Dendritic cell treated with granulocyte-macrophage colony-stimulating factor and Interleukin-4, amounts not matched to agents 40 ng/mL and 50 ng/mL, for 4 days (primary cell): Measurements from ENCODE around the gene ADD3.
A peak's percentile ranks its signal among the peaks of the same experiment; 100 is the strongest.
"Not testable (repeated sequence)": the region's sequence is repeated elsewhere in the genome, so short reads cannot be mapped to it uniquely, and the experiment has no call there.

Experiments used
- H3K27ac Mint-ChIP-seq: one replicate; pipeline ENCODE4 v1.8.0; 2022; ENCODE audit warnings: mild to moderate bottlenecking, mixed read lengths
- H3K27me3 Mint-ChIP-seq: one replicate; pipeline ENCODE4 v1.8.0; 2022; ENCODE audit warnings: mild to moderate bottlenecking, mixed read lengths
- H3K36me3 Mint-ChIP-seq: one replicate; pipeline ENCODE4 v1.8.0; 2022; ENCODE audit warnings: low read depth, mixed read lengths
- H3K4me1 Mint-ChIP-seq: one replicate; pipeline ENCODE4 v1.8.0; 2022; ENCODE audit warnings: low read depth, mixed read lengths
- H3K4me3 Mint-ChIP-seq: one replicate; pipeline ENCODE4 v1.8.0; 2022; ENCODE audit warnings: mild to moderate bottlenecking, moderate library complexity, mixed read lengths
- H3K9me3 Mint-ChIP-seq: one replicate; pipeline ENCODE4 v1.8.0; 2022; ENCODE audit warnings: mixed read lengths
- intact Hi-C: fragments of 100-400 bp; cut with micrococcal nuclease; formaldehyde crosslinking; loops from one replicate; pipeline ENCODE4 v1.15.0; 2022

The ADD3 gene

GRCh38 chr10:110113670-110114337 lies 106.0 kb downstream of the ADD3 start:
- no peaks in the 10 kb centered on the region for H3K9me3 Mint-ChIP-seq
- intact Hi-C loops, result no loop called here
- H3K36me3 Mint-ChIP-seq, result peaks cover 57% of the 10 kb centered on the region
- peak overlapping the region; percentile 41 for H3K27ac Mint-ChIP-seq
- no peaks in the 10 kb centered on the region for H3K27me3 Mint-ChIP-seq
- no peak overlapping the region for H3K4me3 Mint-ChIP-seq
- peaks cover 10% of the 10 kb centered on the region for H3K4me1 Mint-ChIP-seq

- H3K27me3 Mint-ChIP-seq, H3K4me3 Mint-ChIP-seq, H3K9me3 Mint-ChIP-seq: not testable (repeated sequence)
- intact Hi-C loops, result loop anchor here (5.0 kb wide), 1 partner anchor 137 kb away; no protein-coding TSS in a partner anchor
- H3K27ac Mint-ChIP-seq, result peak overlapping the region; percentile 41
- peaks cover 19% of the 10 kb centered on the region for H3K4me1 Mint-ChIP-seq
- peaks cover 57% of the 10 kb centered on the region for H3K36me3 Mint-ChIP-seq
Observed at GRCh38 chr10:110114668-110115067, 106.9 kb downstream of the ADD3 start.

GRCh38 chr10:110115784-110116520 lies 108.2 kb downstream of the ADD3 start:
- H3K36me3 Mint-ChIP-seq, result peaks cover 64% of the 10 kb centered on the region
- peaks cover 19% of the 10 kb centered on the region for H3K4me1 Mint-ChIP-seq
- H3K27me3 Mint-ChIP-seq, result no peaks in the 10 kb centered on the region
- H3K27ac Mint-ChIP-seq, result no peak overlapping the region
- H3K9me3 Mint-ChIP-seq, result no peaks in the 10 kb centered on the region
- intact Hi-C loops, result loop anchor here (5.0 kb wide), 1 partner anchor 139 kb away; no protein-coding TSS in a partner anchor
- H3K4me3 Mint-ChIP-seq, result no peak overlapping the region

GRCh38 chr10:110118891-110119621 lies 111.3 kb downstream of the ADD3 start:
- Mint-ChIP-seq H3K27ac (no peak overlapping the region), H3K4me1 (peaks cover 13% of the 10 kb centered on the region), H3K27me3 (no peaks in the 10 kb centered on the region), H3K36me3 (peaks cover 65% of the 10 kb centered on the region), H3K4me3 (no peak overlapping the region), H3K9me3 (no peaks in the 10 kb centered on the region)
- intact Hi-C loops, result loop anchor here (5.0 kb wide), 1 partner anchor 142 kb away; no protein-coding TSS in a partner anchor

- intact Hi-C loops, result no loop called here
- Mint-ChIP-seq H3K4me1 (peaks cover 11% of the 10 kb centered on the region), H3K27ac (no peak overlapping the region), H3K4me3 (no peak overlapping the region), H3K27me3 (no peaks in the 10 kb centered on the region), H3K9me3 (no peaks in the 10 kb centered on the region), H3K36me3 (peaks cover 62% of the 10 kb centered on the region)
Observed at GRCh38 chr10:110123594-110123993, 115.8 kb downstream of the ADD3 start.

- no peaks in the 10 kb centered on the region for H3K9me3 Mint-ChIP-seq
- H3K27me3 Mint-ChIP-seq, result no peaks in the 10 kb centered on the region
- H3K36me3 Mint-ChIP-seq, result peaks cover 79% of the 10 kb centered on the region
- H3K4me1 Mint-ChIP-seq, result no peaks in the 10 kb centered on the region
- H3K4me3 Mint-ChIP-seq, result no peak overlapping the region
- intact Hi-C loops, result no loop called here
- no peak overlapping the region for H3K27ac Mint-ChIP-seq
Observed at GRCh38 chr10:110129490-110129889, 121.7 kb downstream of the ADD3 start.

- no peak overlapping the region for H3K4me3 Mint-ChIP-seq
- intact Hi-C loops, result loop anchor here (10.0 kb wide), 2 partner anchors 250 to 440 kb away; no protein-coding TSS in a partner anchor
- H3K36me3 Mint-ChIP-seq, result peaks cover 44% of the 10 kb centered on the region
- H3K9me3 Mint-ChIP-seq, result no peaks in the 10 kb centered on the region
- peaks cover 9% of the 10 kb centered on the region for H3K4me1 Mint-ChIP-seq
- H3K27me3 Mint-ChIP-seq, result no peaks in the 10 kb centered on the region
- H3K27ac Mint-ChIP-seq, result no peak overlapping the region
Observed at GRCh38 chr10:110134917-110135316, 127.1 kb downstream of the ADD3 start.

- not testable (repeated sequence) for H3K4me3 Mint-ChIP-seq, H3K27ac Mint-ChIP-seq, H3K9me3 Mint-ChIP-seq, H3K27me3 Mint-ChIP-seq
- H3K4me1 Mint-ChIP-seq, result peaks cover 14% of the 10 kb centered on the region
- intact Hi-C loops, result loop anchor here (10.0 kb wide), 2 partner anchors 251 to 439 kb away; no protein-coding TSS in a partner anchor
- peaks cover 34% of the 10 kb centered on the region for H3K36me3 Mint-ChIP-seq
Observed at GRCh38 chr10:110135836-110136235, 128.1 kb downstream of the ADD3 start.

- Mint-ChIP-seq H3K27me3 (no peaks in the 10 kb centered on the region), H3K4me3 (peak overlapping the region; percentile 6), H3K9me3 (no peaks in the 10 kb centered on the region), H3K36me3 (peaks cover 22% of the 10 kb centered on the region), H3K4me1 (peaks cover 26% of the 10 kb centered on the region), H3K27ac (peak overlapping the region; percentile 74)
- intact Hi-C loops, result loop anchor here (1.0 to 10.0 kb wide), 3 partner anchors 142 to 438 kb away; no protein-coding TSS in a partner anchor
Observed at GRCh38 chr10:110137142-110137545, 129.4 kb downstream of the ADD3 start.

GRCh38 chr10:110138197-110138812 lies 130.5 kb downstream of the ADD3 start:
- no peak overlapping the region for H3K27ac Mint-ChIP-seq
- peaks cover 37% of the 10 kb centered on the region for H3K4me1 Mint-ChIP-seq
- no peaks in the 10 kb centered on the region for H3K27me3 Mint-ChIP-seq
- intact Hi-C loops, result loop anchor here (1.0 to 10.0 kb wide), 3 partner anchors 88 to 436 kb away; no protein-coding TSS in a partner anchor
- H3K36me3 Mint-ChIP-seq, result peaks cover 15% of the 10 kb centered on the region
- no peaks in the 10 kb centered on the region for H3K9me3 Mint-ChIP-seq
- H3K4me3 Mint-ChIP-seq, result no peak overlapping the region

- Mint-ChIP-seq H3K4me3 (no peak overlapping the region), H3K36me3 (peaks cover 6% of the 10 kb centered on the region), H3K4me1 (peaks cover 39% of the 10 kb centered on the region), H3K27ac (peak overlapping the region; percentile 78), H3K27me3 (peaks cover 4% of the 10 kb centered on the region), H3K9me3 (no peaks in the 10 kb centered on the region)
- intact Hi-C loops, result loop anchor here (5.0 kb wide), 2 partner anchors 36 to 66 kb away; partner anchors contain the start of gene MXI1
Observed at GRCh38 chr10:110141185-110141584, 133.4 kb downstream of the ADD3 start.

GRCh38 chr10:110141871-110142635 lies 134.3 kb downstream of the ADD3 start:
- intact Hi-C loops, result loop anchor here (5.0 kb wide), 2 partner anchors 35 to 65 kb away; partner anchors contain the start of gene MXI1
- peaks cover 6% of the 10 kb centered on the region for H3K36me3 Mint-ChIP-seq
- H3K27me3 Mint-ChIP-seq, result peaks cover 4% of the 10 kb centered on the region
- no peak overlapping the region for H3K4me3 Mint-ChIP-seq
- peaks cover 38% of the 10 kb centered on the region for H3K4me1 Mint-ChIP-seq
- H3K27ac Mint-ChIP-seq, result peak overlapping the region; percentile 78
- no peaks in the 10 kb centered on the region for H3K9me3 Mint-ChIP-seq

- Mint-ChIP-seq H3K27ac (peak overlapping the region; percentile 72), H3K9me3 (no peaks in the 10 kb centered on the region), H3K36me3 (peaks cover 6% of the 10 kb centered on the region), H3K4me1 (peaks cover 32% of the 10 kb centered on the region), H3K27me3 (peaks cover 6% of the 10 kb centered on the region), H3K4me3 (no peak overlapping the region)
- intact Hi-C loops, result loop anchor here (5.0 kb wide), 2 partner anchors 34 to 64 kb away; partner anchors contain the start of gene MXI1
Observed at GRCh38 chr10:110142965-110143364, 135.2 kb downstream of the ADD3 start.
